Right kidney (tissue), 1 donor: ENCODE measurements around the gene SNAP47.

Experiments
- DNase-seq: peaks from one replicate; pipeline ENCODE4 v3.0.0-alpha.2; 2016

The SNAP47 gene

DNA sequence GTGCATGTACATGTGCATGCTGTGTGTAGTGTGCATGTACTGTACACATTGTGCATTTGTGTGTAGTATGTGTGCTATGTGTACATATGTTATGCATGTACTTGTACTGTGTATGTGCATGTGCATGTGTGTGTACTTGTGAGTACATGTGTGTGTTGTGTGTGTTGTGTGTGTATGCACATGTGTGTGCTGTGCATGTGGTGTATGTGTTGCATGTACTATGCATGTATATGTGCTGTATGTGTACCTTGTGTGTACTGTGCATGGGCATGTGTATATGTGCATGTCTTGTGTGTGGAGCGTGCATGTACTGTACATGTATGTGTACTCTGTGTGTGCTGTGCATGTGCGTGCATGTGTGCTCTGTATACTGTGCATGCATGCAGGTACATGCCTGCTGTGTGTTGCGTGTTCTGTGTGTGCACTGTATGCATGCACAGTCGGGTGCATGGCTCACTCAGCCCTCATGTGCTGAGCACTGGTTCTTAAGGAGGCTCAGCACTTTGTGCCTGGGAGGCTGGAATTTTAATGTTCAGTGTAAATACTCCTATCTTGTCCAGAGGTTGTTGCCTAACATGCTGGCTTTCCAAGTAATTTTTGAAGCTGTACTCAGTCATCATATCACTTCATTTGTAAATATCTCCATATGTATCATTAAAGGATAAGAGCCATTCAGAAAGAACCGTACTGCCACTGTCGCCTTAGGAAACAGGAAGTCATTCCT is 32.3 kb downstream of the SNAP47 start:
- DNase-seq = no peak

DNA sequence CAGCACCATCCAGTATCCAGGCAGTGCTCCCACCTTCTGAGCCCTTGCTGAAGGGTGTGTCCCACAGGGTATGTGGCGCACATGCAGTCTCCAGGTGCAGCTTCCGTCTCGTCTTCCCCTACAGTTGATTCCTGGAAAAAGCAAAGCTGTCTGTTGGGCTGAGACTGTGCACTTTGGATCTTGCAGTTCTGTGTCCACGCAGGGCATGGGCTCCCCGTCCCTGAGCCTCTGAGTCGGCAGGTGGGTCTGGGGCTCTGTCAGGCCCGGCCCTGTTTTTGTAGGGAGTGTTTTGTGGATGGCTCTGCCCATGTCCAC is 32.8 kb downstream of the SNAP47 start:
- DNase-seq = no peak

DNA sequence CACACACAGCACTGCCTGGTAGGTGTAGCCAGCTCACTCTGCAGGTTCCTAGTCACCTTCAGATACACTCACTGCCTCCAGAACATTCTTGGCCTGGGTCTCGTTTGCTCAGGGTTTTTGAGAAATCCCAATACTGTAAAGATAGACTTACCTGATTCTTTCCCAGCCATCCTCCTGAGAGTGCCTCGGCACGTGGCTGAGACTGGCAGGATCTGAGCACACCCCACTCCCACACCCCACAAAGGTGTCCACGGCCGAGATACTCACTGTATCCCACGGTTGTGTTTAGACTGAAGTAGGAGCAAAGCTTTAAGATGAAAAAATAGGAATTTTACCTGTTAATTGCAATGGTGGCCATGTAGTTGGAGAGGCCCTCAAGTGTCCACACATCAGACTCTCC is 33.4 kb downstream of the SNAP47 start:
- DNase-seq = no peak

DNA sequence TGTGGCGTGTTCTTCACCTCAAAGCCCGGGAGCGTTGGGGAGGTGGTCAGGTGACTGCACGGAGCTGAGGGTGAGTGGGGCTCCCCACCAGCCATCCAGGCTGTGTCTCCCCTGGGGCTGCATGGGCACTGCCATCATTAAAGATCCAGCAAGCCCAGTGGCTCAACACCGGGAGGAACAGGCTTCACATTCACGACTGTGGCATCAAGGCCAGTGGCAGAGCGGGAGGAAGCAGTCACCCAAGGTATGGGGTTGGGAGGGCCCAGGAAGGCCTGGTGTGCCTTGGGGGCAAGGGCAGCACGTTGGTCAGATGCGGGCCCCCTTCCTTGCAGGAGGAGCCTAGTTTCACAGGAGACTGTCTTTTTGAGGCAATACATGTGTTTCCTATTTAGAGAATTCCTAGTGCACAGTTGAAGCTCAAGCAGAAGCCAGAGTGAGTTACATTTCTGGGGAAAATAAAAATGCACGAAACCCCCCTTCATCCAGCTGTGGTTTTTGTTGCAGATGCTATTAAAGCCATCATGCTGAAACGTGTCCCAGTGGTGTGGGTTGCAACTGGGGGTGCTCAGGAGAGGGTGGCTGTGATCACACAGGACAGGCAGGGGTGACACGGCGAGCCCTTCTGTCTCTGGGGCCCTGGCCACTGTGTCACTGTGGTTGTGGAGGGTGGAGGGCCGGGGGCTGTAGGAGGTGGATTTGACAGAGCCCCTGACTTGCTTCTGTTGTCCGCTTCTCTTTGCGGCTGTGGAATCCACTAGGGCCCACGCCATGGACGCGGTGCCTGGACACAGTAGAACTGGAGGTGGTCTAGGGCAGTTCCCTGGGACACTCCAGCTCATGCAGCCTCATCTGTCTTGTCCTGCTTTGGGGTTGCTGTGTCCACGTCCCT is 34.1 kb downstream of the SNAP47 start:
- DNase-seq = no peak

DNA sequence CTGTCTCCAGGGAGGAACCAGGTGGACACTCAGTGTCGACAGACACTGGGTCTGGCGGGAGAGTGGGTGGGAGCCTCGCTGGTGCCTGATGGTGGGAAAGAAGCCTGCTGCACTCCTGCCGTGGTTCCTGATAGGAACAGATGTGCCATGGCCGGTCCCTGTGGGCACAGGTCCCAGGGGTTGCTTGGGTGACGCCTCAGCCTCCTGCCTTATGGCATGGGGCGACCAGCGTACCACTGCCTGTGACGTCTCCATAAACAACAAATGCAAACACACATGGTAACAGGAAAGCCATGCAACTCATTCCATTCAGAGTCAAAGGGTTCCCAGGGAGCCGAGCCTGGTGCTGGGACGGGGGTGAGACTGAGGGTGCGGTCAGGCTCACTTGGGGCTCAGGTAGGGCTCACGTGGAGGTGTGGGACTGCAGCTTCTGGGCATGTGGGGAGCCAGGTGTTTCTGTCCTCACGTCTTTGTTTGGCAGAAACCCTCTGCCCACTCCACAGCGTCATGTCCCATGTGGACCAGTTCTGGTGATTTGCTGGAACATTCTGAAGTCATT is 34.8 kb downstream of the SNAP47 start:
- no peak for DNase-seq

DNA sequence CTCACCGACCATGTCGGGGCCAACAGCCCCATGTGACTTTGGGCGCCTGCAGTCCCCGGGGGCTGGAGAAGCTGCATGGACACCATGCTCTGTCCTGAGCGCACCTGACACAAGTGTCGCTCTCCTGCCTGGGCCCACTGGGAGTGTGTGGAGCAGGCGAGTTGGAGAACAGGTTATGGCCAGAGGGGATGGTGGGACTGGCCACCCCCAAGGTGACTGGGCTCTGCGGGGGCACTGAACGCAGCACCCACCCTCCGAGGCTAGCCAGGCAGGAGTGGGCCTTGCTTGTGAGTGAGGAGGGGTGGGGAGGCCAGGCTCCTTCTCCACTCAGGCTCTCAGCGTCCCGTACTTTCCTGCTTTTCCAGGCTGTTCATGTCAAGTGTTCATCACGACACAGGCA is 35.6 kb downstream of the SNAP47 start:
- no peak for DNase-seq

DNA sequence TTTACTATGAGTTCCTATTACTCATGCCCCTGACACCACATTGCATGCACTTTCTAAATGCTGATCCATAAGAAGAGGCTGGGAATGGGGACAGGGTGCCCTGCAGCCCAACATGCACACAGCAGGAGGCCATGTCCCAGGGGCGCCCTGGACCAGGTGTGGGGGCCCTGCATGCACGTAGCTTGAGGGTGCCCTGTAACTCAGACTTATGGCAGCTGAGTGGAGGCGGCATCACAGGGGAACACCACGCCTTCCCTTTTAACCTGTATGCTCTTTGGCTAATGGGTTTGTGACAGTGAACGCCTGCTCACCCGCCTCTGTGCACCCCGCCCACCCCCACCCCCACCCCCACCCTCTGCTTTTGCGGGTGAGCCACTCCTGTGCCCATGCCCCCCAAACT is 36.1 kb downstream of the SNAP47 start:
- no peak for DNase-seq

DNA sequence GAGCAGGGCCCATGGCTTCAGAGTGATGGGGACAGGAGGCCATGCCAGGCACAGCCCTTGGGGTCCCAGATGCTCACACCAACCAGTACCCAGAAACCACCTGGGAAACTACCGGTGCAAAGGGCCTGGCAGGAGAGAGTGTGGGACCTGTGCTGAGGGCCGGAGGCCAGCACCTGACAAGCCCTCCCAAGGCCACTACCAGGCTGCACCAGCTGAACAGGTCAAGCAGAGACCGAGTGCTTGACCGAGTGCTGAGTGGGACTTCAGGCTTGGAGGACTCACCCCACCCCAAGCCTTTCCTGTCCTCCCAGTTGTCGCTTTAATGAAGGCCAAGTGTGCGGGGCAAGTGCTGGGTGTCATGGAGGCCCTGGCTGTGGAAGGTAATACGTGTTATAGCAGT is 36.5 kb downstream of the SNAP47 start:
- DNase-seq = no peak

DNA sequence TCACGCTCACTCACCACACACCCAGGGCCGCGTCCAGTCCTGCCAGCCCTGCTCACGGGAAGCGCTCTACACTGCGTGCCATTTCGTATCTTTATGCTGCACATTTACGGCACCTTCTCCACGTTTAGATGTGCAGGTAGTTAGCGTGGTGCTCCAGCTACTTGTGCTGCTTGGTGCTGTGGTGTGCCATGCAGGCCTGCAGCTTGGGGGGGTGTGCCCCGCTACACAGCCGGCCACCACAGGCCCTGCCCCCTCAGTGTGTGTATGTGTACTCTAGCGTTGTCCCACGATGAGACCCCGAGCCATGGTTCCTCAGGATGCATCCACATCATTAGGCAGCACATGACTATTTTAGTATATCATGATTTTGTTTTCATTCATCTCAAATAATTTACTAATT is 38.3 kb downstream of the SNAP47 start:
- DNase-seq = no peak

DNA sequence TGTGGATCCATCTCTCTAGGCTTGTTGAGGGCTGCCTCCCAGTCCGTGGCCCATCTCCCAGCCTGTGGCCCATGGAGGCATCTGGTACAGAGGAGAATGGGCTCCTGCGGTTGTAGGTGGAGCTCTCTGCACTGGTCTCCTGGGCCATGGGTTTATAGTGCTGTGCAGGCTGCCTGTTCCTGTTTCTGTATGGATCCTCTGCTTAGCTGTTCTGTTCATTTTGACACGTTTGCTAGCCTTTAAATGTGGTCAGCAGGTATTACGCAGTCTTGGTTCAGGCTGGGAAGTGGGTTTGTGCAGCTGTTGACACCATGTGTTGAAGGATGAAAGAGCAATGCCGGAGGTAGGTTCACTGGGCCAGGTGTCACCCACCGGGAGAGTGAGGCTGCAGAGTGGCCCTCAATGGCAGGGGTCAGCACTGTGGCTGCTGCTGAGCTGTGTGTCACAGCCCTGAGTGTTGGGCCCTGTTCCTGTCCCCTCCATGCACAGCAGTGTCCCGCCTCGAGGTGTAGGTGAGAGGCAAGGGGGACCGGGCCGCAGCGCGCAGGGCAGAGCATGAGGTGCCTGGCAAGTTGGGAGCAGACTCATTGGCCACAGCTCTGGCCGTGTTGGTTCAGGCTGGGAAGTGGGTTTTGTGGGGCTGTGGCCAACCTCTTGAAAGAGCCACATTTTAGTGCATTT is 39.0 kb downstream of the SNAP47 start:
- no peak for DNase-seq

DNA sequence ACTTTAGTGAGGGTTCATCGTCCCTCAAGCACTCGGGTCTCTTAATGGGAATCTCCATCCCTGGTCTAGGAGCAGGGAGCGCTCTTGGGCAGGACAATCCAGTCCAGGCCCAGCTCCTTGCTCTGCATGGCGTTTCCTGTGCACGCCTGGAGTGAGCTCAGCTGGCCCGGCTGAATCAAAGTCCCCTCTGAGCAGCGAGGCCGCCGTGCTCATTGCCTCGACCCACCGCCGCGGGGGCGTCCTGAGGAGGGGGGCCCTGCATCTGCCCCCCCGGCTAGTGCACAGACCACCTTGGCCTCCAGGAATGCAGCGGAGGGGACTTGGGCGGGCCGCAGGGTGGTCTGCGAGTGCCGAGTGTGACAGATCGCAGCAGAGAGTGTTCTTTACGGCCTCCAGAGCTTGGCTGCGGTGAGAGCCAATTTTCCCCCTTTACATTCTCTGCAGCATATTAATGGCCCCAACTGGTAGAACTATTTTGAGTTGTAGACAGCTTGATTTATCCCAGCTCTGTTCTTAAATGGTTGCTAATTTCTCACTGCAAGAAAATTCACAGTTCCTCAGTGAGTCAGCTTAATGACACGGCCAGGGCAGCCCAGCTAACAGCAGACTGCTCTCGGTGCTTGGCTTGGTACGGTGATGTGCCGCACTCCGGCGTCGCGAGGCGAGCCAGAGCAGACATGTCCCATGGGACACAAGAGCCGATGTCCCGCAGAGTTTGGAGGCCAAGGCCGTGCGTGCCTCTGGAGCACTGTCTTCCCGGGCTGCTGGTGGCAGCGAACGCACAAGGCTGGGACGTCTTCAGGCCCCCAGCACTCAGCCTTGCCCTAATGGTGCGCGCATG is 39.8 kb downstream of the SNAP47 start:
- DNase-seq = peak; percentile 54

DNA sequence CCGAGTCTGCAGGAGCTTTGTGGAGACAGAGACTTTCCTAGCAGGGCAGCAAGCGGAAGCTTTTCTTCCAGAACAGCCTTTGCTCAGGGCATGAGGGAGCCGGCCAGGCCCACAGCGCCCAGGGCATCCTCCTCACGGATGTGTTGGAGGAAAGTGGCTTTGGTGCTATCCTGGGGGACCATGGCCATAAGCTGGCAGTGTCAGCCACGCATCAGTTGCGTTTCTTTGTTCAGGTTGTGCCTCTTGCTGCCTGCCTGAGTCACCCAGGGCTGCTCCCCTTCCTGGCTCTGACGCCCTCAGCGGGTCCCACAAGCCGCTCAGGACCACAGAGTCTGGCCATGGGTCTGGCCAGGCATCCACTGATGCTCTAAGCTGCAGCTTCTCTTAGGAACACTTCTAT is 40.6 kb downstream of the SNAP47 start:
- no peak for DNase-seq

DNA sequence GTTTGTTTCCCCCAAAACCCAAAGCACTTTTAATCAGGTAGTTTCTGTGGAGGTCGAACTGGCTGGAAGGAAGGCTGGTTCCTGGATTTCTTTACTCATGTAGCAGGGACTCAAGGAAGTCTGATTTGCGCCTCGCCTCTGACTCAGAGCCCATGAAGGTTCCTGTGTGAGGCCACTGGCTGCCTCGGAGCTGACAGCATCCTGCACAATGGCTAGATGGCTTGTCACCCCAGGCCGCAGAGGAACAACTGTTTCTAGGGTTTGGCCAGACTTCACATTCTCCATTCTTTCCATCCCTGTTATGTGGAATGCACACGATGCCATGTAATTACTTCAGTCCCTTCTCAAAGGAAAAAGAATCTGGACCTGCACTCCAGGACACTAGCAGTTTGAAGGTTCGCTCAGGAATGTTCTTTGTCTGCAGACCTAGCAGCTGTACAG is 41.1 kb downstream of the SNAP47 start:
- DNase-seq = no peak

DNA sequence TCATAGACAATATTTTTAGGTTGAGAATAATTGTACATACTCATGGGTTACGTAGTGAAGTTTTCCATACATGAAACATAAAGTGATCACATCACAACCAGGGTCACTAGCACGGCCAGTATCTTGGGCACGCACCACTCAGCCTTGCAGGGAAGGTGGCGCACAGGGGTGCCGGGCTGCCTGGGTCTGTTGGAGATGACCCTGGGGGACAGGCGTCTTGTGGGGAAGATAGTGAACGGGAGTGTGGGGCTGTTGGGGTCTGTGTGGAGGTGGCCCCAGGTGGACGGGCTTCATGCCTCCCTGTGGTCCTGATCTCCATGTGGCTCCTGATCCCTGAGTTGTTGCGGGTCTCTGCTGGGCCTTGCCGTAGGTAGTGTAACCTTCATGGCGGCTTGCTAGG is 41.9 kb downstream of the SNAP47 start:
- no peak for DNase-seq

DNA sequence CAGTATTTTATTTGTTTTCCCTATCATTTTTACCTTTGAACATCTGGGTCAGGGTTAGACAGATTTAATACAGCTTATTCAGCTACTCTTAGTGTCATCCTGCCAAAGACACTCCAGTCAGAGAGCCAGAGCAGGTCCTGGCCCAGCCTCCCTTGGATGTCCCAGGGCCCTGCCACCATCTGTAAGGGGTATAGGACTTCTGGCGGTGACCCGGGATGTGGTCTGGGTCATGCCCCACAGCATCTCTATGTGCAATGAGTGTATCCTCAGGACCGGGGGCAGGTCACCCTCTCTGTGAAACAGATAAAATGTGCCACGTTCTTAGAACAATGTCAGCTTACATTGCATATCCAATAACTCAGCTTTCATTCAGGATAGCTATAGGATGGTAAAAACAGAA is 42.4 kb downstream of the SNAP47 start:
- DNase-seq = no peak

DNA sequence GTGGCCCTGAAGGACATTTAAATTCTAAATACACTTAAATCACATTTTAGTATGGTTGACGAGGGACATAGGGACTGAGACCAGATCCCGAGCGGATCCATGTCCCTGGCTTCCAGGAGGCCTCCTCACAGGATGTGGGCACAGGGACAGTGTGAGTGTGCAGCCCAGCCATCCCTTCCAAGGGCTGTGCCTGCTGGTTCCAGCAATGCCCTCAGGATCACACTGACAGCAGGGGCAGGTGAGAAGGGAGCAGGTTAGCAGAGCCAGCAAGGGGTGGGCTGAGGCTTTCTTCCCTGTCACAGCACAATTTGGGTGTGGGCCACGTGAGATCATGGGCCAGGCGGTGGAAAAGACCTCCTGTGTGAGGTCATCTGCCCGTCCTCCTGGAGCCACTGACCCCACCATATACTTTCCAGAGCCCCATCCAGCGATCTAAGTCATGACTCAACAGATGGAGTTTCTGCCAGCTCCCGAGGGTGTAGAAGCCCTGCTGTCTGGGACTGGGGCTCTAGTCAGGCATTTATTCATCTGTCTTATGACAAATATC is 43.2 kb downstream of the SNAP47 start:
- no peak for DNase-seq

DNA sequence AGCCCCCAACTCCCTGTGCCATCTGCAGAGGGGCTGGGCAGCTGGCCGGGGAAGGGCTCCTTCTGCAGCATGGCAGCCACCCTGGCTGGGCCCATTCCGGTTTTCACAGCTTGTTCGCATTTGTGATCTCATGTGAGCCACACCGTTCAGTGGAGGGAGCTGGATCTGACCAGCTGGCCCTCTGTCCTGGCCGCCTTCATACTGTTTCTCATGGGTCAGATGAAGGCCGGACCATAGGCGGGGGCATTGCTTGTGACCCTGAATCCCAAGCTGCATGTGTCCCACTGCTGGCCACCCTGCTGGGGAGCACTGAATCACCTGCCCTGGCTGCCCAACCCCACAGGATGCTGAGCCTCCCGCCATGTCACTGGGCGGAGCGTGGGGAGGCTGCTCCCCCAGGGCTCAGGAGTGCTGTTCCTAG is 43.8 kb downstream of the SNAP47 start:
- DNase-seq = no peak

DNA sequence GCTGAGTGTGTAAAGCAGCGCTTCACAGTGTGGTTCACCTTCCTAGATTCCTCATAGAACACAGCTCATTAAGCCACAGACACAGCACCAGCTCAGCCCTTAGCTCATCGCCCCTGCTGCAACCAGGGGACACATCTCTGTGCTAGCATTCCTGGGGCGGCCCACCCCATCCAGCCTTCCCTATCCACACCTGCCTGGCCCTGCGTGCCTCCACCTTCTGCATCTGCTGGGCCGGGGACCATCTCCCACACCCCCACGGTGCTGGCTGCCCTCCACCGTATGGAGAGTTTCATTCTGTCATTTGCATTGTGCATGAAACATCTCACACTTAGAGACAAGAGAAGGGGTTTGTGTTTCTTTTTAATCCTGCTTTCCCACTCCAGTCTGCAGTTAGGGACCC is 44.5 kb downstream of the SNAP47 start:
- DNase-seq = no peak

DNA sequence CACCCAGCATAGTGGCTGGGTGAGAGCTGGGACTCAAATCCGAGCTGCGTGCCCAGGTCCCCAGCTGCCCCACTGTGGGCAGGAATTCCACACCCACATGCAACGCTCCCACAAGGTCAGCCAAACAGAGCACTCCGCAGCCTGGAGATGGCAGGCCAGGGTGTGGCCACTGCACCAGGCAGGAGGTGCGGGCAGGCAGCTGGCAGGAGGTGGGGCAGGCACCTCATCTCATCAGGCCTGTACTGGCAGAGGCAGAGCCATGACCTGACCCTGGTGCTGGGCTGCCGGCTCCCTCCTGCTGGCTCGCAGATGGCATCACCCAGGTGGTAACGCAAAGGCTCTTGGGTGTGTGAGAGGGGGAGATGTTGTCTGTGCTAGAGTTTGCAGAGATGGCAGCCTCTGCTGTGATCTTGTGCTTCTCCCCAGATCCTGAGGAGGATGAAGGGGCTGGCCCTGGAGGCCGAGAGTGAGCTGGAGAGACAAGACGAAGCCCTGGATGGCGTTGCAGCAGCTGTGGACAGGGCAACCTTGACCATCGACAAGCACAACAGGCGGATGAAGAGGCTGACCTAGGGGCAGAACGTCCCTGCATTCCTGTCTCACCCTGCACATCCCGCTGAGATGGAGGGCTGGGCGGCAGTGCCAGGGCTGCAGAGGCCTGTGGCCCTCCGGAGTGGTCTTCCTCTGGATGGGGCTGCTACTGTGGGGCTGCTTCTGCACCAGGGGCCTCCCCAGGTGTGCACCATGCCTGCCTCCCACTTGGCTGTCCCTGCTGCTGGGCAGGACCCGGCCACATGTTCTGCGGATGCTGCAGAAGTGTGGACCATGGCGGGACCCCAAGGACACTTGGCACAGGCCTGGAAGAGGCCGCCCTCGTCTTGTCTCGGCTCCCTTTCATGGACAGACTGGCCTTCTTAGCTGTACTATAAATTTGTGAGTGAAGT is 45.1 kb downstream of the SNAP47 start:
- no peak for DNase-seq

DNA sequence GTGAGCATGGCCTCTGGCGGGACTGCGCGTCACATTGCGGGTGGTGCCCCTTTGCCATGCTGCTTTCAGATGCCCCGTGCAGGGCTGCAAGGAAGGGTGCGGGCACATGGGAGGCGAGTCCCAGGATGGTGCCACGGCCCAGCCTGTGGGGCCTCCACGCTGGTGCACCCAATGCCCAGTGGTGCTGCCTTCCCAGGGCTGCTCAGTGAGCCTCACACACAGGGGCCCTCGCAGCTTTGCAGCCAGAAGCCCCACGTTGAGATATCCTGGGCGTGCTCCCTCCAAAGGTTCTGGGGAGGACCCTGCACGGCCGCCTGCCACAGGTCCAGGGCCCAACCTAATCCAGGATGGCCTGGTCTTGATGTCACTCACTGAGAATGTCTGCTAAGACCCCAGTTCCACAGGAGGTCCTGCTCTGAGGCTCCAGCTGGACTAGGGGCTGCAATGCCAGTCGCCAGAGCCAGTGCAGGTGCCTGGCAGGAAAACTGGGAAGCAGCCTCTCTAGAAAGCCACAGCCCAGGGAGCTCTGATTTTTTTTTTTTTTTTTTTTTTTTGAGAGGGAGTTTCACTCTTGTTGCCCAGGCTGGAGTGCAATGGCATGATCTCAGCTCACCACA is 46.2 kb downstream of the SNAP47 start:
- DNase-seq = no peak
